GM12892 (cell line): ENCODE data around the gene FBXO17. TPM values are rescaled to one million over a fixed set of nuclear protein-coding genes. Genes with fewer than 3 reads are reported as not detected.
A peak's percentile ranks its signal among the peaks of the same experiment; 100 is the strongest.

ENCODE experiments used
- DNase-seq: peaks from one replicate; pipeline ENCODE4 v3.0.0; 2011; ENCODE audit not compliant: insufficient read length
- FAIRE-seq: peaks from 2 replicates; lab custom pipeline; 2011; peaks lifted over from hg19 to GRCh38; lab: Jason Lieb, UNC
- POLR2A ChIP-seq: IDR thresholded peaks from 2 replicates; pipeline ENCODE4 v1.6.1; 2011; ENCODE audit warnings: low read depth, low read length, control low read depth
- POLR2AphosphoS5 ChIP-seq: IDR thresholded peaks from 2 replicates; pipeline ENCODE4 v1.6.1; 2011; ENCODE audit warnings: low read depth, low read length, control low read depth
- TAF1 ChIP-seq: IDR thresholded peaks from 2 replicates; pipeline ENCODE4 v1.6.1; 2011; ENCODE audit warnings: low read depth, mild to moderate bottlenecking, control low read depth, low read length, borderline replicate concordance
- polyA plus RNA-seq: library from polyadenylated mRNA; unstranded; fragments of >200 nt; gene quantifications from one replicate; pipeline ENCODE4 v1.2.1, GENCODE V29; 2012; ENCODE audit warnings: missing spikeins, inconsistent platforms; ENCODE audit not compliant: missing spikeins

FBXO17 gene
- 3.0 TPM for polyA plus RNA-seq

- TF ChIP-seq TAF1 (no peak), POLR2AphosphoS5 (no peak), POLR2A (no peak)
- DNase-seq (no peak), FAIRE-seq (no peak)
Measured at GRCh38 chr19:38975214-38975860, at the start of gene FBXO17. Gene FBXO17 (minus strand): TSS chr19:38975742. CDS start chr19:38950319, 25,423 bp downstream.

- FAIRE-seq (peak; percentile 14), DNase-seq (no peak)
- TF ChIP-seq POLR2AphosphoS5 (no peak), POLR2A (no peak), TAF1 (no peak)
Measured at GRCh38 chr19:39024875-39025641, 49.5 kb upstream of the FBXO17 start.

- TF ChIP-seq POLR2A = no peak
- TF ChIP-seq TAF1 = no peak
- TF ChIP-seq POLR2AphosphoS5 = no peak
- DNase-seq (no peak), FAIRE-seq (no peak)
Measured at GRCh38 chr19:39021063-39021462, 45.5 kb upstream of the FBXO17 start.

- DNase-seq (no peak), FAIRE-seq (no peak)
- TF ChIP-seq TAF1 (no peak), POLR2A (no peak), POLR2AphosphoS5 (no peak)
Measured at GRCh38 chr19:39017646-39018045, 42.1 kb upstream of the FBXO17 start.

- FAIRE-seq (no peak), DNase-seq (no peak)
- no peak for TF ChIP-seq POLR2AphosphoS5
Measured at GRCh38 chr19:39017026-39017425, 41.5 kb upstream of the FBXO17 start.

GRCh38 chr19:39014037-39014436, 38.5 kb upstream of the FBXO17 start:
- TF ChIP-seq POLR2AphosphoS5 (no peak), TAF1 (no peak), POLR2A (no peak)
- DNase-seq = no peak
- peak; percentile 77 for FAIRE-seq

- TF ChIP-seq POLR2AphosphoS5 = no peak
- no peak for TF ChIP-seq POLR2A
- TF ChIP-seq TAF1 = no peak
- no peak for DNase-seq
- FAIRE-seq = no peak
Measured at GRCh38 chr19:39009001-39009400, 33.5 kb upstream of the FBXO17 start.

- FAIRE-seq = no peak
- no peak for DNase-seq
- TF ChIP-seq TAF1 (no peak), POLR2AphosphoS5 (no peak), POLR2A (no peak)
Measured at GRCh38 chr19:39008137-39008536, 32.6 kb upstream of the FBXO17 start.

GRCh38 chr19:39007096-39007495, 31.6 kb upstream of the FBXO17 start:
- no peak for FAIRE-seq
- no peak for TF ChIP-seq POLR2AphosphoS5
- TF ChIP-seq TAF1 = no peak
- no peak for TF ChIP-seq POLR2A

GRCh38 chr19:39004403-39004802, 28.9 kb upstream of the FBXO17 start:
- no peak for DNase-seq
- no peak for FAIRE-seq
- TF ChIP-seq POLR2AphosphoS5 (no peak), POLR2A (no peak), TAF1 (no peak)

More at GRCh38 chr19:39007096-39007495, 31.6 kb upstream of the FBXO17 start:
- DNase-seq = no peak

- DNase-seq (no peak), FAIRE-seq (no peak)
- TF ChIP-seq POLR2AphosphoS5 = no peak
- TF ChIP-seq POLR2A = no peak
Measured at GRCh38 chr19:39003796-39004195, 28.3 kb upstream of the FBXO17 start.

GRCh38 chr19:39003188-39003587, 27.6 kb upstream of the FBXO17 start:
- no peak for FAIRE-seq
- TF ChIP-seq POLR2AphosphoS5 (no peak), TAF1 (no peak), POLR2A (no peak)
- DNase-seq = no peak
